GM19240 (cell line): ENCODE measurements around the gene ANGPTL8.
A peak's percentile ranks its signal among the peaks of the same experiment; 100 is the strongest.

Experiments
- DNase-seq: peaks from one replicate; pipeline ENCODE4 v3.0.0; 2011; ENCODE audit warnings: low spot score; ENCODE audit not compliant: insufficient read length

Gene ANGPTL8

GRCh38 chr19:11203194-11204075 lies 36.0 kb upstream of the ANGPTL8 start:
- peak; percentile 57 for DNase-seq

- DNase-seq: no peak
These were observed 35.3 kb upstream of the ANGPTL8 start for GRCh38 chr19:11204076-11204602.

- no peak for DNase-seq
These were observed 34.5 kb upstream of the ANGPTL8 start for GRCh38 chr19:11204943-11205349.

- no peak for DNase-seq
These were observed 33.4 kb upstream of the ANGPTL8 start for GRCh38 chr19:11205939-11206570.

GRCh38 chr19:11208561-11209471 lies 30.6 kb upstream of the ANGPTL8 start:
- no peak for DNase-seq

GRCh38 chr19:11209839-11210655 lies 29.4 kb upstream of the ANGPTL8 start:
- DNase-seq: no peak

GRCh38 chr19:11210656-11210928 lies 28.8 kb upstream of the ANGPTL8 start:
- no peak for DNase-seq

GRCh38 chr19:11214387-11214786 lies 25.0 kb upstream of the ANGPTL8 start:
- no peak for DNase-seq

DNA sequence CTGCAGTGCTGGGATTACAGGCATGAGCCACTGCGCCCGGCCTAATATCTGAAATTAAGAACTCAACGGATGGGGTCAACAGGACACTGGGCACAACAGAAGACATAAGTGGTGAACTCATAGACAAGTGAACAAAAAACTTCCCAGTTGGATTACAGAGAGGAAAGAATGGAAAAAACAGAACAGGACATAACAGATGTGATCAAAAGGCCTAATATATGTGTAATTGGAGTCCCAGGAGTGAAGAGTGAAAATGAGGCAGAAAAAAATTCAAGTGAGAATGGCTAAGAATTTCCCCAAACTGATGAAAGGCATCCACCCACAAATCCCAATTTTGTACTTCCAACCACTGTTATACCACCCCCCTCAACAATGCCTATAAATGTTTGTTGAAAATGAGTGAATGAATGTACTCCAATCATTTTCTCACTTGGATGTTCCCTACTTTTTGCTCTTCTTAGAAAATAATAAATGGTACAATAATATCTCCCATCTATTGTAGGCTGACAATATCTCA lies 18.3 kb upstream of the ANGPTL8 start:
- DNase-seq: no peak

- no peak for DNase-seq
These were observed 16.2 kb upstream of the ANGPTL8 start for GRCh38 chr19:11223200-11223599.

- DNase-seq: no peak
These were observed 15.0 kb upstream of the ANGPTL8 start for GRCh38 chr19:11224429-11224828.

GRCh38 chr19:11225172-11225571 lies 14.2 kb upstream of the ANGPTL8 start:
- no peak for DNase-seq

DNA sequence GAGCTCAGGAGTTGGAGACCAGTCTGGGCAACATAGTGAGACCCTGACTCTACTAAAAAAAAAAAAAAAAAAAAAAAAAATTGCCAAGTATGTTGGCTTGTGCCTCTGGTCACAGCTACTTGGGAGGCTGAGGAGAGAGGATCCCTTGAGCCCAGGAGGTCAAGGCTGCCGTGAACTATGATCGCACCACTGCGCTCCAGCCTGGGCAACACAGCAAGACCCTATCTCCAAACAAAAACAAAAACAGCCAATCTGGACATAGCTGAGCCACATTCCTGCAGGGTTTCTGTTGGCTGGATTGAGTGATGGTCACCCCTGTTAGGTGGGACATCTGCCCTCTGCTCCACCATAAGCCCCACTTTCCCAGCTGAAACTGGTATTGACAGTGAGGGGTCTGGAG lies 13.6 kb upstream of the ANGPTL8 start:
- DNase-seq: no peak

- no peak for DNase-seq
These were observed 12.7 kb upstream of the ANGPTL8 start for GRCh38 chr19:11226716-11227166.

DNA sequence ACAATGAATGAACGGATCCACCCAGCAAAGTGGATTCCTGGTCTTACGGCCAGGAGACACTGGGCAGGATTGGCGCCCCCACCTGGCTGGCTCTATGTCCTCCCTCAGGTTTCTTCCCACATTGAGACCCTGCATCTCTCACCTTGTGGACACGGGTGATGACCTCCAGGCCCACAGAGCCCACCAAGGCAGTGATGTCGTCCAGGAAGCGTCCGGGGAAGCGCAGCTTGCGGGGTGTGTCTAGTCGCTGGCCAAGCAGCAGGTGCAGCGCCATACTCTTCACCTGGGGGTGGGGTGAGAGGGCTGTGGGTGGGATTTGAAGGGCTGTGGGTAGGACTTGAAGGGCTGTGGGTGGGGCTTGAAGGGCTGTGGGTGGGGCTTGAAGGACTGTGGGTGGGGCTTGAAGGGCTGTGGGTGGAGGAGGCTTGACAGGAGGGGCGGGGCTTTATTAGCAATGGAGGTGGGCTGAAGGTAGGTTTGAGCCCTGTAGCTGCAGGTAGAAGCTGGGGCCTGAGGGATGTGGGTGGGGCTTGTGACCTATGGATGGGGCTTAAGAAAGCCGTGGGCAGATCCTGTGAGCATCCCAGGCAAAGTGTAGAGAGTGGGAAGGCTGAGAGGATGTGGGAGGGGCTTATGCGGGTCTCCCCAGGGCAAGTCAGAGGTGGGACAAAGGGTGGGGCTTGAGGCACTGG lies 12.1 kb upstream of the ANGPTL8 start:
- no peak for DNase-seq

- no peak for DNase-seq
These were observed 8.6 kb upstream of the ANGPTL8 start for GRCh38 chr19:11230621-11231386.

DNA sequence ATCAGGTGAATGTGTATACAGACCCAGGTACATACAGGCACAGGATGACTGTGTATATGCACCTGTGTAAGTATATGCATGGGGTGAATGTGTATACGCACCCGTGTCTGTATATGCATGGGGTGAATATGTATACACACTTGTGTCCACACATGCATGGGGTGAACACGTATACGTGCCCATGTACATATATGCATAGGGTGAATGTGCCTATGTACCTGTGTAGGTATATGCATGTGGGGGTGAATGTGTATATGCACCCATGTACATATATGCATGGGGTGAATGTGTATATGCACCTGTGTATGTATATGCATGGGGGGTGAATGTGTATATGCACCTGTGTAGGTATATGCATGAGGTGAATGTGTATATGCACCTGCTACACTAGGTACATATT lies 6.9 kb upstream of the ANGPTL8 start:
- no peak for DNase-seq

DNA sequence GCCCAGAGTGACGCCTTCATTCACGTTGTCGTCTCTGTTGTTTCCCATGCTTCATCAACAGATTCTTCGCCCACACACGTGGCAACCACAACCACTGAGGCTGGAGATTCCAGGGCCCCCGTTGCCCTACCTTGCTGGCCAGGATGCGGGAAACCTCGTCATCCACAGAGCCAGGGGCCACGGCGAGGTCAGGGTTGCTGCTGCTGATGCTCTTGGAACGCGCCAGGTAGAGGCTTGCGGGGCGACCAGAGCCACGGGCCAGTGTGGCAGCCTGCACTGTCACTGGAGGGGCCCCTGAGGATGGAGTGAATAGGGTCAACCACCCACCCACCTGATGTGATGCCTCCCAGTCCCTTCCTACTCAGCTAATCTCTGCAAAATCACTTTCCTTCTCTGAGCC lies 6.3 kb upstream of the ANGPTL8 start:
- DNase-seq: no peak

GRCh38 chr19:11234486-11235075 lies 4.8 kb upstream of the ANGPTL8 start:
- DNase-seq: no peak
